ENCODE results near the gene NOP9.

The NOP9 gene

GRCh38 chr14:24290746-24291145, 8.9 kb upstream of the NOP9 start:
- Histone ChIP-seq H3K9ac (ENCODE audit: low read depth, low read length, poor library complexity, severe bottlenecking) (no peak overlapping the region), H3K36me3 (ENCODE audit: insufficient read depth, low read length) (peaks cover 4% of the 10 kb centered on the region; the same call in 1 of the 2 replicates), H3K9me2 (replicated peaks; ENCODE audit: low read depth, low read length) (no peaks in the 10 kb centered on the region), H3K4me2 (ENCODE audit: low read depth, low read length, poor library complexity, severe bottlenecking) (no peak overlapping the region), H3K79me2 (ENCODE audit: insufficient read depth, low read length) (no peaks in the 10 kb centered on the region), H3F3A (ENCODE audit: low read depth) (no peaks in the 10 kb centered on the region), H4K20me1 (ENCODE audit: insufficient read depth, low read length, poor library complexity, severe bottlenecking) (no peaks in the 10 kb centered on the region), H3K4me1 (ENCODE audit: insufficient read depth, low read length, poor library complexity, severe bottlenecking) (no peaks in the 10 kb centered on the region), H3K9me3 (ENCODE audit: insufficient read depth, low read depth, low read length) (no peaks in the 10 kb centered on the region), H3K27me3 (ENCODE audit: insufficient read depth, low read length, poor library complexity, severe bottlenecking) (no peaks in the 10 kb centered on the region), H2AFZ (ENCODE audit: low read length) (no peak overlapping the region), H3K4me3 (ENCODE audit: low read length, poor library complexity, severe bottlenecking) (no peak overlapping the region)
- no peak for TF ChIP-seq EZH2phosphoT487 (IDR thresholded peaks at IDR 0.05; ENCODE audit: borderline replicate concordance)

- TF ChIP-seq CTCF (conservative IDR thresholded peaks at IDR 0.05; ENCODE audit: low read length) (no peak), EZH2phosphoT487 (IDR thresholded peaks at IDR 0.05; ENCODE audit: borderline replicate concordance) (no peak)
- no peaks in the 10 kb centered on the region for H3K27me3 ChIP-seq (ENCODE audit: insufficient read depth, low read length, poor library complexity, severe bottlenecking)
- H4K20me1 ChIP-seq (ENCODE audit: insufficient read depth, low read length, poor library complexity, severe bottlenecking) = no peaks in the 10 kb centered on the region
- H3K4me1 ChIP-seq (ENCODE audit: insufficient read depth, low read length, poor library complexity, severe bottlenecking) = no peaks in the 10 kb centered on the region
- no peaks in the 10 kb centered on the region for H3K9me2 ChIP-seq (replicated peaks; ENCODE audit: low read depth, low read length)
- H3K36me3 ChIP-seq (ENCODE audit: insufficient read depth, low read length) = peaks cover 4% of the 10 kb centered on the region; the same call in 1 of the 2 replicates
- no peak overlapping the region for H2AFZ ChIP-seq (ENCODE audit: low read length)
- no peaks in the 10 kb centered on the region for H3K9me3 ChIP-seq (ENCODE audit: insufficient read depth, low read depth, low read length)
- no peaks in the 10 kb centered on the region for H3K79me2 ChIP-seq (ENCODE audit: insufficient read depth, low read length)
- H3K9ac ChIP-seq (ENCODE audit: low read depth, low read length, poor library complexity, severe bottlenecking) = no peak overlapping the region
- H3F3A ChIP-seq (ENCODE audit: low read depth) = no peaks in the 10 kb centered on the region
- H3K4me2 ChIP-seq (ENCODE audit: low read depth, low read length, poor library complexity, severe bottlenecking) = no peak overlapping the region
- no peak overlapping the region for H3K4me3 ChIP-seq (ENCODE audit: low read length, poor library complexity, severe bottlenecking)
Observed at GRCh38 chr14:24291446-24292117, 8.1 kb upstream of the NOP9 start.

DNA sequence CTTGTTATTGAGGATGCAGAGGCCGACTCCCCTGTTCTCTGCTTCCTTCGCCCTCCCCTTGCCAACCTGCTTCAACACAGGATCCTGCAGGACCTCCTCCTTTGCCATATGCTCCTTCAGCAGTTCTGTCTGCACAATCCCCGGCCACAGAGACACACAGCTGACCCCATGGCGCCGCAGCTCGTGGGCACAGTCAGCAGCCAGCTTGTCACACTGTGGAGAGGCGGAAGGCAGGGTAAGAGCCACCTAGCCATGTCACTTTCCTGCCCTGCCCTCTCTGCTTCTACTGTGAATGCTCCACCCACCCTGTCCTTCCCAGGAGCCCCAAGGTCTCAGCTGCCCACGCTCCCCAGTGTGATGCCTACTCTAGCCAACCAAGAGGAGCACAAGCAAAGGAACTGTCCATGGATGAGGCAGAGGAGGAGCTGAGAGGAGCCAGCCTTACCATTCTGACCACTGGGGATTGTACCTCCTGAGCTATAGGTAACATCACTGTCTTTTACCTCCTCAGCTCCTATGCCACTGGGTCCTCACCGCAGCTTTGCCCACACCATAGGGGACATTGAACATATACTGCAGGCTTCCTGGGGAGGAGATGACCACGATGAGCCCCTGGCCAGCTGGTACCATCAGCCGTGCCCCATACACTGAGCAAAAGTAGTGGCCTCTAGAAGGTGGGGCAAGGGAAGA, 7.4 kb upstream of the NOP9 start:
- Histone ChIP-seq H3K9ac (ENCODE audit: low read depth, low read length, poor library complexity, severe bottlenecking) (no peak overlapping the region), H3K27me3 (ENCODE audit: insufficient read depth, low read length, poor library complexity, severe bottlenecking) (no peaks in the 10 kb centered on the region), H3K36me3 (ENCODE audit: insufficient read depth, low read length) (peaks cover 4% of the 10 kb centered on the region; the same call in 1 of the 2 replicates), H3K9me2 (replicated peaks; ENCODE audit: low read depth, low read length) (no peaks in the 10 kb centered on the region), H3K4me2 (ENCODE audit: low read depth, low read length, poor library complexity, severe bottlenecking) (no peak overlapping the region), H3K4me3 (ENCODE audit: low read length, poor library complexity, severe bottlenecking) (no peak overlapping the region), H3K79me2 (ENCODE audit: insufficient read depth, low read length) (no peaks in the 10 kb centered on the region), H3K4me1 (ENCODE audit: insufficient read depth, low read length, poor library complexity, severe bottlenecking) (peaks cover 4% of the 10 kb centered on the region), H3F3A (ENCODE audit: low read depth) (no peaks in the 10 kb centered on the region), H4K20me1 (ENCODE audit: insufficient read depth, low read length, poor library complexity, severe bottlenecking) (no peaks in the 10 kb centered on the region), H2AFZ (ENCODE audit: low read length) (no peak overlapping the region), H3K9me3 (ENCODE audit: insufficient read depth, low read depth, low read length) (no peaks in the 10 kb centered on the region)
- no peak for TF ChIP-seq EZH2phosphoT487 (IDR thresholded peaks at IDR 0.05; ENCODE audit: borderline replicate concordance)
- no peak for TF ChIP-seq CTCF (conservative IDR thresholded peaks at IDR 0.05; ENCODE audit: low read length)
